H1 (cell line): ENCODE measurements around the gene CDC42BPB.

Experiments used
- CEBPB ChIP-seq: IDR thresholded peaks from 2 replicates; pipeline ENCODE4 v1.6.1; 2012; ENCODE audit warnings: low read depth, low read length
- CHD2 ChIP-seq: IDR thresholded peaks from 2 replicates; pipeline ENCODE4 v1.6.1; 2012; ENCODE audit warnings: low read length, improper control_type of control experiment

GRCh38 chr14:103078420-103078749, 21.0 kb upstream of the CDC42BPB start:
- TF ChIP-seq CEBPB, result no peak
- TF ChIP-seq CHD2, result no peak
